HL-60 (cell line): ENCODE results near the gene FMN1.

Source experiments
- DNase-seq, 2 experiments: peaks; one replicate each; pipeline ENCODE4 v3.0.0-alpha.2; 2010 to 2020; ENCODE audit warnings: low read depth in 1 of 2, low spot score in 1 of 2
- H3K27ac ChIP-seq: fragments of 250-450 bp; sonication (Bioruptor Pico); replicated peaks from 2 replicates; pipeline ENCODE4 v1.5.1; 2020; ENCODE audit warnings: mild to moderate bottlenecking, moderate library complexity
- H3K27me3 ChIP-seq: fragments of 250-450 bp; sonication (Bioruptor Pico); 2 replicates; pipeline ENCODE4 v1.5.1; 2021; ENCODE audit warnings: mild to moderate bottlenecking, moderate library complexity; ENCODE audit not compliant: insufficient read depth, poor library complexity, severe bottlenecking
- H3K4me3 ChIP-seq: replicated peaks from 2 replicates; pipeline ENCODE4 v1.5.1; 2011; ENCODE audit warnings: mild to moderate bottlenecking, control low read depth, low read length; ENCODE audit not compliant: insufficient read depth
- CTCF ChIP-seq: IDR thresholded peaks from one replicate; pipeline ENCODE4 v1.5.1; 2011; ENCODE audit warnings: low read length, control low read depth, inconsistent platforms; ENCODE audit not compliant: insufficient read depth
- GABPA ChIP-seq: IDR thresholded peaks from 2 replicates; pipeline ENCODE4 v1.6.1; 2012; ENCODE audit warnings: low read depth
- POLR2AphosphoS5 ChIP-seq: IDR thresholded peaks from 2 replicates; pipeline ENCODE4 v1.6.1; 2012; ENCODE audit warnings: low read depth
- REST ChIP-seq: IDR thresholded peaks from 2 replicates; pipeline ENCODE4 v1.6.1; 2012; ENCODE audit warnings: low read depth; ENCODE audit not compliant: insufficient replicate concordance
- SPI1 ChIP-seq: IDR thresholded peaks from 2 replicates; pipeline ENCODE4 v1.6.1; 2012; ENCODE audit warnings: low read depth, mild to moderate bottlenecking, borderline replicate concordance

FMN1 gene

GRCh38 chr15:32717426-32718226 lies 476.9 kb downstream of the FMN1 start, which contains the start of gene GREM1:
Gene GREM1, plus strand, starts transcription at chr15:32718004. Its CDS starts 12,687 bp downstream, at chr15:32730691.
- H3K4me3 ChIP-seq: no peak within 1 kb of the TSS
- no peak for DNase-seq
- H3K27me3 ChIP-seq: peaks cover 57% of the 10 kb centered on the region
- TF ChIP-seq REST (no peak), CTCF (no peak), POLR2AphosphoS5 (no peak), GABPA (no peak), SPI1 (no peak)
- H3K27ac ChIP-seq: no peak within 1 kb of the TSS

- no peak for DNase-seq
- H3K27ac ChIP-seq: no peak overlapping the region
- TF ChIP-seq SPI1 (no peak), CTCF (no peak), GABPA (no peak), REST (no peak), POLR2AphosphoS5 (no peak)
- H3K27me3 ChIP-seq: peaks cover 54% of the 10 kb centered on the region
- no peak overlapping the region for H3K4me3 ChIP-seq
Observed at GRCh38 chr15:32716915-32717425, 477.5 kb downstream of the FMN1 start.

- H3K27me3 ChIP-seq: peaks cover 54% of the 10 kb centered on the region
- no peak overlapping the region for H3K27ac ChIP-seq
- no peak overlapping the region for H3K4me3 ChIP-seq
- no peak for DNase-seq
- no peak for TF ChIP-seq POLR2AphosphoS5
- TF ChIP-seq REST: no peak
- TF ChIP-seq SPI1: no peak
- no peak for TF ChIP-seq CTCF
- no peak for TF ChIP-seq GABPA
Observed at GRCh38 chr15:32716216-32716914, 478.1 kb downstream of the FMN1 start.
